K562 (cell line): Measurements from ENCODE around the gene ITPR2. TPM values are rescaled to one million over a fixed set of nuclear protein-coding genes. Genes with fewer than 3 reads are reported as not detected.

Experiments
- BRF2 ChIP-seq: IDR thresholded peaks from 3 replicates; pipeline ENCODE4 v1.6.1; 2011; ENCODE audit warnings: borderline replicate concordance, mild to moderate bottlenecking; ENCODE audit not compliant: insufficient read length, insufficient read depth
- CAMTA2 ChIP-seq: fragments of 250-450 bp; sonication (Bioruptor Pico); conservative IDR thresholded peaks from 2 replicates; pipeline ENCODE4 v1.5.1; 2022
- NCOA6 ChIP-seq: fragments of 450-650 bp; IDR thresholded peaks from 2 replicates; pipeline ENCODE4 v1.6.1; 2017; ENCODE audit warnings: mild to moderate bottlenecking
- TBL1XR1 ChIP-seq, 2 experiments: IDR thresholded peaks; 2 replicates each; pipeline ENCODE4 v1.6.1; 2012; ENCODE audit warnings: improper control_type of control experiment in 2 of 2, low read length in 2 of 2, mild to moderate bottlenecking in 1 of 2
- TSC22D4 ChIP-seq: fragments of 450-650 bp; IDR thresholded peaks from 2 replicates; pipeline ENCODE4 v1.6.1; 2016; ENCODE audit warnings: missing genetic modification characterization, missing biosample characterization, control low read depth
- ZNF668 ChIP-seq: fragments of 250-450 bp; sonication (Bioruptor Pico); IDR thresholded peaks from 2 replicates; pipeline ENCODE4 v1.8.0; 2022; ENCODE audit warnings: mild to moderate bottlenecking, inconsistent platforms
- ZNF79 ChIP-seq: fragments of 250-450 bp; sonication (Bioruptor Pico); IDR thresholded peaks from 2 replicates; pipeline ENCODE4 v1.4.0; 2020; ENCODE audit warnings: low read depth, mild to moderate bottlenecking, moderate library complexity
- polyA plus RNA-seq, 8 experiments: library from polyadenylated mRNA; depleted of rRNA in 4 of 8; stranded (reverse) in 5 of 8; unstranded in 3 of 8; fragments of >200 nt; fragmentation: Nextera tagmentation in 2 of 8; fragmentation: Illumina TruSeq in 1 of 8; extraction: Ambion mirVana in 2 of 8; extraction: Trizol in 1 of 8; gene quantifications; 2 replicates each; pipeline versions ENCODE4 v1.2.1 to v1.2.3, GENCODE V29; 2011 to 2014; ENCODE audit warnings: inconsistent platforms in 1 of 8, missing spikeins in 1 of 8
- total RNA-seq, 7 experiments: library from RNA; depleted of rRNA in 6 of 7; stranded (reverse); fragments of >200 nt in 6 of 7; fragmentation: Illumina TruSeq in 2 of 7; extraction: Trizol in 2 of 7; gene quantifications; 2 replicates each; pipeline versions ENCODE4 v1.2.1 to v1.2.3, GENCODE V29; 2011 to 2021; ENCODE audit warnings: low replicate concordance in 1 of 7
- TF ChIP-seq, protein P1 (sequence below), 2 experiments: IDR thresholded peaks; 2 replicates each; pipeline ENCODE4 v1.6.1; 2011; ENCODE audit warnings: borderline replicate concordance in 1 of 2, control low read depth in 1 of 2, low read depth in 1 of 2, low read length in 1 of 2, mild to moderate bottlenecking in 1 of 2, mixed read lengths in 1 of 2, moderate library complexity in 1 of 2; ENCODE audit not compliant: insufficient read depth in 1 of 2, insufficient read length in 1 of 2, poor library complexity in 1 of 2, severe bottlenecking in 1 of 2; ENCODE audit errors: extremely low read depth in 1 of 2

ITPR2 gene
- total and polyA plus RNA-seq, 9 of the 15 experiments (the other 6 are each of a cell fraction or from before 2014, with no cell fraction given), result 0.21 to 3.3 (median 0.95) TPM

GRCh38 chr12:26789731-26790644 is 43.0 kb downstream of the ITPR2 start (continued):
- TF ChIP-seq, protein P1, sequence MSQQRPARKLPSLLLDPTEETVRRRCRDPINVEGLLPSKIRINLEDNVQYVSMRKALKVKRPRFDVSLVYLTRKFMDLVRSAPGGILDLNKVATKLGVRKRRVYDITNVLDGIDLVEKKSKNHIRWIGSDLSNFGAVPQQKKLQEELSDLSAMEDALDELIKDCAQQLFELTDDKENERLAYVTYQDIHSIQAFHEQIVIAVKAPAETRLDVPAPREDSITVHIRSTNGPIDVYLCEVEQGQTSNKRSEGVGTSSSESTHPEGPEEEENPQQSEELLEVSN (IDR thresholded peaks at IDR 0.05; ENCODE audit: borderline replicate concordance in 1 of 2, extremely low read depth in 1 of 2, insufficient read depth in 1 of 2, insufficient read length in 1 of 2, low read depth in 1 of 2, low read length in 1 of 2, poor library complexity in 1 of 2, severe bottlenecking in 1 of 2), result no peak
- no peak for TF ChIP-seq BRF2
- TF ChIP-seq TBL1XR1 (IDR thresholded peaks at IDR 0.05; ENCODE audit: low read length in 2 of 2), result no peak
- TF ChIP-seq TSC22D4 (tag), result no peak
- no peak for TF ChIP-seq CAMTA2 (CRISPR knock-in tag)
- TF ChIP-seq ZNF79 (CRISPR knock-in tag), result no peak
- no peak for TF ChIP-seq ZNF668 (CRISPR knock-in tag)
- no peak for TF ChIP-seq NCOA6
- TF ChIP-seq, all 486 proteins: peak for 0
